SIG-M5 treated with dmso at 0.1 percent for 504 hours (cell line): Measurements from ENCODE around the gene CCDC149.

Experiments used
- DNase-seq: peaks from one replicate; lab custom pipeline; 2025; ENCODE audit not compliant: unreplicated experiment; lab: John Stamatoyannopoulos, UW

The CCDC149 gene

GRCh38 chr4:24778464-24779225 is 134.2 kb downstream of the CCDC149 start:
- no peak for DNase-seq

DNA sequence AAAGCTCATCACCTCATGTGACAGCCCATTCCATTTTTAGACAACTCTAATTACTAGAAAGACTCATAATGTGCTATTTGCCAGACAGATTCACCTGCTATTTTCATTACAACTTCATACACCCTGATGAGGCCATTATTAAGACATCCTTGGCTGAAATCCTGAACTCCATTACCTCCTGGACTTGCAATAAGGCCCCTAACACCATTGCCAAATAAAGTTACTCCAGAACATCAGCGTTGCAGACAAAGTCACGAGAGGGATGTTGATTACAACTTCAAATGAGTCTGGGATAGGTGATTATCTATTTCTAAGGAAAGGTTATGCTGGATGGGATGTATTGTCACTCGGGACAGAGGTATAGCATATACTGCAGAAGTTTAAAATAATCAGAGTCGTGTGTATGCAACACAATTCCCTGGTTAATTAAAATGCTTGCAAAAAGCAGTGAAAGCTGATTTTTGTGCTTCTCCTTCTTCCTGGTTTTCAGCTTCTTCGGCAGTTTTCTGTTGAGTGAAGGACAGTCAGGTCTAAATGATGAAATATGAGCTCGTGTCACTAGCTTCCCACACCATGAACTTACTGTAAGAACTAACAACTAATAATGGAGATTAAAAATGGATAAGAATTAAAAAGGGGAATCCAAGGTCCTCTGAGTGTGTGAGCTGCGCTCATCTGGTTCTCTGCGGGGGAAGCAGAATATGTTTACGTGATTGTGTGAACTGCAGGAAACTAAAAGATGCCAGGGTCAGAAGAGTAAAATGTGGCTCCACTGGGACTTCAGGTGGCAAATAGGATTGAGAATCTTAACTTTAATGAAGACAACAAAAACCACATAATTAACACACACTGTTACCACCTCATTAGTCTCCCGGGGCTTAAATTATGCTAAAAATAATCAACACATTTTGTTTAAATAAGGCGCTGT is 135.0 kb downstream of the CCDC149 start:
- no peak for DNase-seq

DNA sequence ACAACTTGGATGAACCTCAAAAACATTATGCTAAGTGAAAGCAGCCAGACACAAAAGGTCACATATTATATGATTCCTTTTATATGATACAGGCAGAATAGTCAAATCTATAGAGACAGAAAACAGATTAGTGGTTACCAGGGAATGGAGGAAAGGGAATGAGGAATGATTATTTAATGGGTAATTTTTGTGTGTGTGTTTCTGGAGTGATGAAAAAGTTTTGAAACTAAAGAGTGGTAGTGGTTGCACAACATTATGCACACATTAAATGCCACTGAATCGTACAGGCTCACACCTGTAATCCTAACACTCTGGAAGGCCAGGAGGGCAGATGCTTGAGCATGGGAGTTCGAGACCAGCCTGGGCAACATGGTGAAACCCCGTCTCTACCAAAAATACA is 137.1 kb downstream of the CCDC149 start:
- no peak for DNase-seq

GRCh38 chr4:24775032-24775605 is 137.7 kb downstream of the CCDC149 start:
- no peak for DNase-seq

DNA sequence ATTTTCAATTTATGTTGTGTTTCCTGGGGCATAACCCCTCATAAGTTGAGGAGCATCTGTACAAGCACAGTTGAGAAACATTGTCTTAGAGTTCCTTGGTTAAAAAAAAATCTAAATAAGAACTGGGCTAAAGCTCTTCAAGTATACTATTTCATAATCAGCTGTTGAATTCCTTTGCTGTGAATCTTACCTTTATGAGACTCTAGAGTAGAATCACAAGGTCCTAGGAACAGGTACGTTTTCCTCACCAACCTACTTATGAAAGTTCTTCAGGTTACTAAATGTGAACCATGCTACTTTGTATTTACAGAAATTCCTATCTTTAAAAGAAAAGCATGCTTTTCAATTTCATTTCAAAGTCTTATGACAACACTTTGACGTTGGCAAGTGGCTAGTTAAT is 138.4 kb downstream of the CCDC149 start:
- no peak for DNase-seq

DNA sequence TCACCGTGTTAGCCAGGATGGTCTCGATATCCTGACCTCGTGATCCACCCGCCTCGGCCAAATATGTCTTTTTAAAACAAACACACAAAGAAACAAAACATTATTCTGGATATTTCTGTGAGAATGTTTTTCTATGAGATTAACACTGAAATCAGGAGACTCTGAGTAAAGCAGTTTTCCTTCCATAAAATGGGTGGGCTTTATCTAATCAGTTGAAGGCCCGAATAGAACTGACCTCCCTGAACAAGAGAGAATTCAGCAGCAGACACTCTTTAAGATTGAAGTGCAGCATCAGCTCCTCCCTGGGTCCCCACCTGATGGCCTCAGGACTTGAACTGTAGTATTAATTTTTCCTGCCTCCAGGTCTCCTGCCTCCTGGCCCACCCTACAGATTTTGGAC is 139.9 kb downstream of the CCDC149 start:
- no peak for DNase-seq

DNA sequence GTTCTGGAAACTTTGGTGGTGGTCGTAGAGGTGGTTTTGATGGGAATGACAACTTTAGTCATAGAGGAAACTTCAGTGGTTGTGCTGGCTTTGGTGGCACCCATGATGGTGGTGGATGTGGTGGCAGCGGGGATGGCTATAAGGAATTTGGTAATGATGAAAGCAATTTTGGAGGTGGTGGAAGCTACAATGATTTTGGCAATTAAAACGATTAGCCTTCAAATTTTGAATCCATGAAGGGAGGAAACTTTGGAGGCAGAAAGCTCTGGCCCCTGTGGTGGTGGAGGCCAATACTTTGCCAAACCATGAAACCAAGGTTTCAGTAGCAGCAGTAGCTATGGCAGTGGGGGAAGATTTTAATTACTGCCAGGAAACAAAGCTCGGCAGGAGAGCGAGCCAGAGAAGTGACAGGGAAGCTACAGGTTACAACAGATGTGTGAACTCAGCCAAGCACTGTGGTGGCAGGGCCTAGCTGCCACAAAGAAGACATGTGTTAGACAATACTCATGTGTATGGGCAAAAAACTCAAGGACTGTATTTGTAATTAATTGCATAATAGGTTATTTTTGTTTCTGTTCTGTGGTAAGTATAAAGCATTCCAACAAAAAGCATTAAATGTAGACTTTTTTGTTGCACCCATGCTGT is 140.7 kb downstream of the CCDC149 start:
- no peak for DNase-seq

- DNase-seq = no peak
Measured at GRCh38 chr4:24771241-24771640, 141.6 kb downstream of the CCDC149 start.

- no peak for DNase-seq
Measured at GRCh38 chr4:24770667-24771066, 142.2 kb downstream of the CCDC149 start.

- no peak for DNase-seq
Measured at GRCh38 chr4:24770032-24770584, 142.7 kb downstream of the CCDC149 start.

GRCh38 chr4:24769571-24769970 is 143.3 kb downstream of the CCDC149 start:
- DNase-seq = no peak

GRCh38 chr4:24768604-24769003 is 144.2 kb downstream of the CCDC149 start:
- no peak for DNase-seq

GRCh38 chr4:24768006-24768405 is 144.8 kb downstream of the CCDC149 start:
- no peak for DNase-seq

DNA sequence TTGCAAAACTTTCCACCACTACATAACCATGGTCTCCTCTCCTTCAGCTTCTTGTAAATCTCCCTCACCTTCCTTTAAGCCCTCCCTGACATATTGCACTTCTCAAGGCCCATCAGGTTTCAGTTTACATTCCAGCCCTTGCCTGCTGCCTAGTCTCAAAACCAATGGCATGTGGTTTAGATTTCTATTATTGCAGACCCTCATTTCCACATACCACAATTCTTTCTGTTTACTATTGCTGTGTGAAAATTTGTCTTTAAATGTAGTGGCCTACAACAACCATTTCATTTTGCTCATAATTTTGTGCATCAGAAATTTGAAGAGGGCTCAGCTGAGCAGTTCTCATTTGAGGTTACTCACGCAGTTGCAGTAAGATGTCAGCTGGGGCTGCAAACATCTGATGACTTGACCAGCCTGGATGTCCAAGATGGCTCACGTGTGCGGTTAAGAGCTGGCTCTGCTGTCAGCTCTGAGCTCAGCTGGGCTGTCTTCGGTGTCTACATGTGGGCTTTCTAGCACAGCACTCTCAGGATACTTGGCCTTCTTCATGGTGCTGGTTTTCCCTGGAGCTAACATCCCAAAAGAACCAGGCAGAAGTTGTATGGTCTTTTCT is 147.4 kb downstream of the CCDC149 start:
- no peak for DNase-seq

- DNase-seq = no peak
Measured at GRCh38 chr4:24764345-24764744, 148.5 kb downstream of the CCDC149 start.

DNA sequence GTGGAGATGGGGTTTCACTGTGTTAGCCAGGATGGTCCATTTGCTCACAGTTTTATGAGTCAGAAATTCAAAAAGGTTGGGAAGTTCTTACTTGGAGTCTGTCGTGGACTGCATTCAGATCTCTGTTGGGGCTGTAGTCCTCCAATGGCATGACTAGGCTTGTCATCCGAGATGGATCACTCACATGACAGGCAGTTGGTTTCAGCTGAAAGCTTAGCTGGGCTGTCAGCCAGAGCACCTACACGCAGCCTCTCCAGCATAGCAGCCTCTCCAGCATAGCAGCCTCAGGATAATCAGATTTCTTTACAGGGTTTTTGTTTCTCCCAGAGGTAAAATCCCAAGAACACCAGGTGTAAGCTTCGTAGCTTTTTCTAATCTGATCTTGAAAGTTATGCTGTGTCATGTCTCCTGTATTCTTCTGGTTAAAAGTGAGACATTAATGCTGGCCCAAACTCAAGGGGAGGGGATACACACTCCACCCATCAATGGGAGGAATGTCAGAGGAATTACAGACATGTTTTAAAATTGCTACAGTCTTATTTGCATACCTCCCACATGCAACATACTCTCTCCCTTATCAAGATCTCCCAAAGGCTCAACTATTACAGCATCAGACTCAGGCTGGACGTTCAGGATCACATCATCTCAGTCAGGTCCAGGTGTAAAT is 149.1 kb downstream of the CCDC149 start:
- DNase-seq = no peak
